Body of pancreas (tissue), 4 donors: Measurements from ENCODE around the gene WWOX. TPM values are rescaled to one million over a fixed set of nuclear protein-coding genes. Genes with fewer than 3 reads are reported as not detected.

Experiments
- ATAC-seq: fragments of 150-250 bp; one replicate; pipeline ENCODE4 v1.9.1; 2016
- DNase-seq, 4 donors: peaks; one replicate each; pipeline ENCODE4 v3.0.0-alpha.2; 2019
- H3K27ac ChIP-seq, 4 donors: fragments of 200-600 bp; sonication (generic); 1 replicate in 3 of 4; 2 replicates in 1 of 4; pipeline versions ENCODE4 v1.5.1 to v1.6.1; 2016 to 2019; ENCODE audit warnings: mild to moderate bottlenecking in 1 of 4, mixed read lengths in 1 of 4, moderate library complexity in 1 of 4
- H3K27me3 ChIP-seq, 2 donors: fragments of 200-600 bp; sonication (generic); one replicate each; pipeline ENCODE4 v1.6.0; 2016; ENCODE audit warnings: mild to moderate bottlenecking in 1 of 2
- H3K36me3 ChIP-seq, 2 donors: fragments of 200-600 bp; sonication (generic); replicated peaks in 1 of 2; 2 replicates each; pipeline ENCODE4 v1.5.1; 2016; ENCODE audit warnings: low read depth in 2 of 2; ENCODE audit not compliant: insufficient read depth in 1 of 2
- H3K4me1 ChIP-seq: fragments of 200-600 bp; sonication (generic); one replicate; pipeline ENCODE4 v1.6.0; 2016
- H3K4me3 ChIP-seq, 2 donors: fragments of 200-600 bp; sonication (generic); 1 replicate in 1 of 2; 2 replicates in 1 of 2; pipeline ENCODE4 v1.5.1; 2016 to 2019
- H3K9me3 ChIP-seq, 3 donors: fragments of 200-600 bp; sonication (generic); 1 replicate in 2 of 3; 2 replicates in 1 of 3; pipeline ENCODE4 v1.5.1; 2016
- POLR2A ChIP-seq, 3 donors: fragments of 450-650 bp; IDR thresholded peaks; one replicate each; pipeline ENCODE4 v1.6.1; 2016; ENCODE audit warnings: antibody characterized with exemption in 3 of 3, mild to moderate bottlenecking in 2 of 3
- WGBS, 2 donors: methylation state at CpG; one replicate each; pipeline ENCODE4 v1.1.5; 2017; 5-methylcytosine and 5-hydroxymethylcytosine counted together
- intact Hi-C: fragments of 100-400 bp; cut with DNase I; formaldehyde crosslinking; loops from one replicate; pipeline ENCODE4 v1.15.1; 2023
- total RNA-seq, 2 donors: library from RNA; depleted of rRNA; stranded (reverse); fragments of >200 nt; gene quantifications; one replicate each; pipeline ENCODE4 v1.1.0, GENCODE V29; 2016
- TF ChIP-seq, protein P1 (sequence below), 7 experiments: fragments of 450-650 bp in 4 of 7; fragments of 200-600 bp in 3 of 7; sonication (generic) in 3 of 7; IDR thresholded peaks; one replicate each; pipeline ENCODE4 v1.5.1; 2016 to 2019; ENCODE audit warnings: antibody characterized with exemption in 7 of 7

Gene WWOX
- total RNA-seq, 2 donors from 2014 or later = 52.7 to 67.2 TPM

DNA sequence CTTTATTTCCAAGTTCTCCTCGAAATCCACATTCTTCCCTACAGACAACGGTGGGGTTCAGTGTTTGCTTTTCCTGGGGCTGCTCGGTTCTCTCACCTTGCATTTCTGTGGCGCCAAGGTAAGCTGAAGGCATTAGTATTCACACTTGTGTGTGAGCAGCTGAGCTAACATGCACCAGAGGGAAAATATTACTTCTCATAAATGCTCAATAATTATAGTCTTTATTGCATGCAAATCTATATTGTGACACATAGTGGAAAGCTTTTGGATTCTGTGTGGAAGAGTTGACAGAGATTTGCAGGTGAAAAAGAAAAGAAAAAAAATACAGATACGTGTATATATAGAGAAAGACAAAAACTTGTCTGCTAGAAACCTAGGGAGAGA is 1089.3 kb downstream of the WWOX start:
- Histone ChIP-seq H3K27me3 (no peaks in the 10 kb centered on the region), H3K36me3 (no peaks in the 10 kb centered on the region), H3K9me3 (no peaks in the 10 kb centered on the region), H3K4me3 (no peak overlapping the region), H3K27ac (no peak overlapping the region), H3K4me1 (no peaks in the 10 kb centered on the region)
- no peak for ATAC-seq
- intact Hi-C loops = no loop called here
- WGBS, 2 donors = 60 to 65% methylated on average over 5 of the region's 5 CpGs
- DNase-seq = no peak
- TF ChIP-seq, protein P1, sequence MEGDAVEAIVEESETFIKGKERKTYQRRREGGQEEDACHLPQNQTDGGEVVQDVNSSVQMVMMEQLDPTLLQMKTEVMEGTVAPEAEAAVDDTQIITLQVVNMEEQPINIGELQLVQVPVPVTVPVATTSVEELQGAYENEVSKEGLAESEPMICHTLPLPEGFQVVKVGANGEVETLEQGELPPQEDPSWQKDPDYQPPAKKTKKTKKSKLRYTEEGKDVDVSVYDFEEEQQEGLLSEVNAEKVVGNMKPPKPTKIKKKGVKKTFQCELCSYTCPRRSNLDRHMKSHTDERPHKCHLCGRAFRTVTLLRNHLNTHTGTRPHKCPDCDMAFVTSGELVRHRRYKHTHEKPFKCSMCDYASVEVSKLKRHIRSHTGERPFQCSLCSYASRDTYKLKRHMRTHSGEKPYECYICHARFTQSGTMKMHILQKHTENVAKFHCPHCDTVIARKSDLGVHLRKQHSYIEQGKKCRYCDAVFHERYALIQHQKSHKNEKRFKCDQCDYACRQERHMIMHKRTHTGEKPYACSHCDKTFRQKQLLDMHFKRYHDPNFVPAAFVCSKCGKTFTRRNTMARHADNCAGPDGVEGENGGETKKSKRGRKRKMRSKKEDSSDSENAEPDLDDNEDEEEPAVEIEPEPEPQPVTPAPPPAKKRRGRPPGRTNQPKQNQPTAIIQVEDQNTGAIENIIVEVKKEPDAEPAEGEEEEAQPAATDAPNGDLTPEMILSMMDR (IDR thresholded peaks at IDR 0.05) = no peak
- TF ChIP-seq POLR2A (IDR thresholded peaks at IDR 0.05) = no peak

DNA sequence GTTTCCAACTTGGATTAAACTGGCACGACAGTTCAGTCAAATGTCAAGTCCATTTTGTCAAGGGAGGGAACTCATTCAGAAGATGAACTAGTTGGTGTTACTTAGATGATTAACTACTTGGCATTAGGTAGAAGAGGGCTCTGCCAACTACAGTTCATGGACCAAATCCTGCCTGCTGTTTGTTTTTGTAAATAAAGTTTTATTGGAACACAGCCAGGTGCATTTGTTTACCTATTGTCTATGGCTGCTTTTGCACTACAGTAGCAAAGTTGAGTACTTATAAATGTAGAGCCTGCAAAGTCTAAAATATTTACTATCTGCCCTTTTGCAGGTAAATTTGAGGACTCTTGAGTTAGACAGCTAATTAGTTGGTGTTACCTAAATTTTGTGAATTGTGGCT is 1091.1 kb downstream of the WWOX start:
- intact Hi-C loops = no loop called here
- TF ChIP-seq POLR2A (IDR thresholded peaks at IDR 0.05) = no peak
- TF ChIP-seq, protein P1 (IDR thresholded peaks at IDR 0.05) = no peak
- Histone ChIP-seq H3K9me3 (no peaks in the 10 kb centered on the region), H3K4me3 (no peak overlapping the region), H3K27me3 (no peaks in the 10 kb centered on the region), H3K27ac (no peak overlapping the region), H3K36me3 (no peaks in the 10 kb centered on the region), H3K4me1 (no peaks in the 10 kb centered on the region)
- ATAC-seq (no peak), DNase-seq (no peak)
- 75 to 95% methylated on average over 1 of the region's 1 CpG for WGBS, 2 donors

DNA sequence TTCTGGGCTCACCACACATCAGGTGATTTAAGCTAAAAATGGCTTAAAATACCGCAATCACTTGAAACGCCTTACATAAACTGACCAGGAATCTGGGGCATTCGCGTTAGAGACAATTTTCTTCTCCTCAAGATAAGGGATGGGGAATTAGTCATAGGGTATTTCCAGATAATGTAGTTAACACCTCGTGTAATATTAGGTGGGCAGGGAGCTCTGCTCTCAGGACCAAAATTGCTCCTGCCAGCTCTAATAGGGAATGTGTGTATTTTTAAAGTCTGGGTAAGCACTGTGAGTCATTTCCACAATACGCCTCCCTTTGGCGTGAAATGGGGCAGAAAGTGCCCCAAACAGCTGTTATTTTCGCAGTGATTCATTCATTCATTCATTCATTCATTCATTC is 1092.5 kb downstream of the WWOX start:
- H3K36me3 ChIP-seq = no peaks in the 10 kb centered on the region
- H3K4me1 ChIP-seq = no peaks in the 10 kb centered on the region
- TF ChIP-seq, protein P1 (IDR thresholded peaks at IDR 0.05) = no peak
- H3K4me3 ChIP-seq = no peak overlapping the region
- no peak overlapping the region for H3K27ac ChIP-seq
- no peak for DNase-seq
- WGBS, 2 donors = 60 to 82% methylated on average over 8 of the region's 8 CpGs
- no peaks in the 10 kb centered on the region for H3K9me3 ChIP-seq
- intact Hi-C loops = no loop called here
- no peak for ATAC-seq
- no peaks in the 10 kb centered on the region for H3K27me3 ChIP-seq

DNA sequence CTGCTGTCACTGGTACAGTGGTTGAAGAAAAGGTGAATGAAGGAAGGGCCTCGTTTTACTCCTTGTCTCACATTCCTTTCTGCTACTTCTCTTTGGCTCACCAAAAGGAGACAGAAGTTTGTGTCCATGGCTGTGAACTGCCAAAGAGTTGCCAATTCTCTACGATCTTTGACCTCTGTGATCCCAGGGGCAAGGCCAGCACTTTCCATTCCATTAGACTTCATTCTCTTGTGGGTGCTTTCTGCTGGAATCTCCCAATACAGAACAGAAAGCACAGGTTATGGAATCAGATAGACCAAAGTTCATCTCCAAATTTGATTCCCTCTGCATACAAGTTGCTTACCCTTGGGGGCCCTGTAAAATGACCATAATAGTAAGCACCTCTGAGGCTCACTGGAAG is 1093.5 kb downstream of the WWOX start:
- no peaks in the 10 kb centered on the region for H3K4me1 ChIP-seq
- WGBS, 2 donors = 17 to 32% methylated on average over 2 of the region's 2 CpGs
- DNase-seq (no peak), ATAC-seq (no peak)
- TF ChIP-seq POLR2A (IDR thresholded peaks at IDR 0.05) = no peak
- TF ChIP-seq, protein P1 (IDR thresholded peaks at IDR 0.05) = no peak
- no peak overlapping the region for H3K27ac ChIP-seq
- H3K36me3 ChIP-seq = no peaks in the 10 kb centered on the region
- no peaks in the 10 kb centered on the region for H3K27me3 ChIP-seq
- no peak overlapping the region for H3K4me3 ChIP-seq
- intact Hi-C loops = no loop called here
- no peaks in the 10 kb centered on the region for H3K9me3 ChIP-seq

DNA sequence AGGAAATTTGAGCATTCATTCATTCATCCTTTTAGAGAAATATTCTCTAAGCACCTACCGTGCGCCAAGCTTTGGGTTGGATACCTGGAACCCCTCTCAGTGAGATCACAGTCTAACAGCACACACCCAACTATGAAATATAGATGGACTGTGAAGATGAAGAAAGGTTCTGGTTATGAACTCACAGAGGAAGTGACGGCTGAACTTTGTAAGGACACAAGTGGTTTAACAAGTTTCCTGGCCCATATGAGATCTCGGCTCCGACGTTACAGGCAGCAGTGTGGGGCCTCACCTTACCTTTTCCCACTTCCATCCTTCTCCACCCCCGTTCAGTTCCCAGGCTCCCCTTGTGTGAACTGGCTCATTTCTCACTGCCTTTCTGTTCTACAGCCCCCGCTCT is 1094.8 kb downstream of the WWOX start:
- TF ChIP-seq, protein P1 (IDR thresholded peaks at IDR 0.05) = no peak
- no peak for TF ChIP-seq POLR2A (IDR thresholded peaks at IDR 0.05)
- Histone ChIP-seq H3K27me3 (no peaks in the 10 kb centered on the region), H3K4me3 (no peak overlapping the region), H3K9me3 (no peaks in the 10 kb centered on the region), H3K4me1 (no peaks in the 10 kb centered on the region), H3K36me3 (no peaks in the 10 kb centered on the region), H3K27ac (no peak overlapping the region)
- WGBS, 2 donors = 70 to 73% methylated on average over 8 of the region's 8 CpGs
- intact Hi-C loops = no loop called here
- DNase-seq (no peak), ATAC-seq (no peak)
